ENCODE results near the gene EPB41L1.
"Not testable (repeated sequence)": the region's sequence is repeated elsewhere in the genome, so short reads cannot be mapped to it uniquely, and the experiment has no call there.

Gene EPB41L1

GRCh38 chr20:36126836-36127527 is 27.6 kb upstream of the EPB41L1 start:
- DNase-seq, result no peak

GRCh38 chr20:36128463-36129159 is 25.9 kb upstream of the EPB41L1 start:
- no peak for DNase-seq

- DNase-seq, result no peak
Observed at GRCh38 chr20:36129160-36129543, 25.4 kb upstream of the EPB41L1 start.

GRCh38 chr20:36130390-36130789 is 24.1 kb upstream of the EPB41L1 start:
- no peak for DNase-seq

- no peak for DNase-seq
Observed at GRCh38 chr20:36132802-36133211, 21.7 kb upstream of the EPB41L1 start.

- no peak for DNase-seq
Observed at GRCh38 chr20:36133821-36134220, 20.7 kb upstream of the EPB41L1 start.

GRCh38 chr20:36135159-36135558 is 19.4 kb upstream of the EPB41L1 start:
- DNase-seq, result no peak

GRCh38 chr20:36135821-36136220 is 18.7 kb upstream of the EPB41L1 start:
- no peak for DNase-seq

- DNase-seq, result not testable (repeated sequence)
Observed at GRCh38 chr20:36137313-36137712, 17.2 kb upstream of the EPB41L1 start.

- DNase-seq, result no peak
Observed at GRCh38 chr20:36141310-36141709, 13.2 kb upstream of the EPB41L1 start.

- peak in 1 of 2 experiments; percentile 13 for DNase-seq
Observed at GRCh38 chr20:36144336-36144735, 10.2 kb upstream of the EPB41L1 start.

- peak in 1 of 2 experiments; percentile 20 for DNase-seq
Observed at GRCh38 chr20:36145877-36146707, 8.4 kb upstream of the EPB41L1 start.

GRCh38 chr20:36147690-36148089 is 6.8 kb upstream of the EPB41L1 start:
- DNase-seq, result no peak

GRCh38 chr20:36148439-36148838 is 6.1 kb upstream of the EPB41L1 start:
- DNase-seq, result no peak

GRCh38 chr20:36149012-36149411 is 5.5 kb upstream of the EPB41L1 start:
- no peak for DNase-seq

GRCh38 chr20:36149469-36149868 is 5.1 kb upstream of the EPB41L1 start:
- no peak for DNase-seq

- DNase-seq, result no peak
Observed at GRCh38 chr20:36150489-36150846, 4.1 kb upstream of the EPB41L1 start.

GRCh38 chr20:36150847-36151539 is 3.5 kb upstream of the EPB41L1 start:
- DNase-seq, result no peak

GRCh38 chr20:36152261-36152660 is 2.3 kb upstream of the EPB41L1 start:
- DNase-seq, result no peak

GRCh38 chr20:36153204-36153603 is 1.3 kb upstream of the EPB41L1 start:
- no peak for DNase-seq

- DNase-seq, result peak; percentile 42 to 73
Observed at GRCh38 chr20:36153736-36154699, 522 bp upstream of the EPB41L1 start.

GRCh38 chr20:36155629-36155971 is 1.1 kb downstream of the EPB41L1 start:
- no peak for DNase-seq

All from SHP77 (cell line).